ENCODE data around the gene HIBCH.

DNA sequence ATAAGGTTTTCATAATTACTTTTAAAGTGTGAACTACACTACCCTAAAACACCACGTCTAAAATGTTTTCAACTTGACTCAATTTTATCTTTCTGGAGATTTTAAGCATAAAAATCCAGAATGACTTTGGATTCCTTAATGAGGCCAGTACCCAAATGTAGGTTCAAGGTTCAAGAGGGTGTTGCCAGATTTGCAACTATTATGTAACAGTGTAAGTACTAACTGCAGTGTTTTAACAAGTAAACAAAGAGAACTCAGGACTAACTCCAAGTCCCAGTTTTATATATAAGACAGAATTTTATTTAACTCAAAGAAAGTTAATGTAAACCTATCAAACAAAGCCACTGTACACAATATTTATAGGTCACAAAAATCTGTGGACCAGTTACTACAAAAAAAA lies 5.7 kb downstream of the HIBCH start:
- TF ChIP-seq, protein P1, sequence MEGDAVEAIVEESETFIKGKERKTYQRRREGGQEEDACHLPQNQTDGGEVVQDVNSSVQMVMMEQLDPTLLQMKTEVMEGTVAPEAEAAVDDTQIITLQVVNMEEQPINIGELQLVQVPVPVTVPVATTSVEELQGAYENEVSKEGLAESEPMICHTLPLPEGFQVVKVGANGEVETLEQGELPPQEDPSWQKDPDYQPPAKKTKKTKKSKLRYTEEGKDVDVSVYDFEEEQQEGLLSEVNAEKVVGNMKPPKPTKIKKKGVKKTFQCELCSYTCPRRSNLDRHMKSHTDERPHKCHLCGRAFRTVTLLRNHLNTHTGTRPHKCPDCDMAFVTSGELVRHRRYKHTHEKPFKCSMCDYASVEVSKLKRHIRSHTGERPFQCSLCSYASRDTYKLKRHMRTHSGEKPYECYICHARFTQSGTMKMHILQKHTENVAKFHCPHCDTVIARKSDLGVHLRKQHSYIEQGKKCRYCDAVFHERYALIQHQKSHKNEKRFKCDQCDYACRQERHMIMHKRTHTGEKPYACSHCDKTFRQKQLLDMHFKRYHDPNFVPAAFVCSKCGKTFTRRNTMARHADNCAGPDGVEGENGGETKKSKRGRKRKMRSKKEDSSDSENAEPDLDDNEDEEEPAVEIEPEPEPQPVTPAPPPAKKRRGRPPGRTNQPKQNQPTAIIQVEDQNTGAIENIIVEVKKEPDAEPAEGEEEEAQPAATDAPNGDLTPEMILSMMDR (IDR thresholded peaks at IDR 0.05), result no peak
- TF ChIP-seq POLR2AphosphoS5 (IDR thresholded peaks at IDR 0.05; ENCODE audit: low read depth, low read length), result no peak
- no peak for TF ChIP-seq REST (IDR thresholded peaks at IDR 0.05; ENCODE audit: low read depth, low read length)
- no peak for TF ChIP-seq EP300 (IDR thresholded peaks at IDR 0.05; ENCODE audit: borderline replicate concordance in 1 of 2, low read depth in 1 of 2, low read length in 1 of 2)

Data from SK-N-SH (cell line).